Measurements from ENCODE around the gene ARHGEF9. TPM values are rescaled to one million over a fixed set of nuclear protein-coding genes. Genes with fewer than 3 reads are reported as not detected.

Gene ARHGEF9
- total and polyA plus RNA-seq, 12 donors, result 13.8 to 54.4 (median 28.3) TPM

GRCh38 chrX:63686878-63687714 lies 97.9 kb downstream of the ARHGEF9 start:
- peak in 3 of 7 donors; percentile 5 to 24 (median 14) for DNase-seq
- peaks cover 4% of the 10 kb centered on the region for H3K27me3 ChIP-seq
- H3K4me1 ChIP-seq (replicated peaks in 1 of 2), result no peaks in the 10 kb centered on the region
- TF ChIP-seq POLR2A (IDR thresholded peaks at IDR 0.05) (no peak), CTCF (IDR thresholded peaks at IDR 0.05) (peak; percentile 28 to 63 (median 38))
- WGBS, 4 donors, result 17 to 33% (median 26%) methylated on average over 1 of the region's 1 CpG
- no peak overlapping the region for H3K27ac ChIP-seq
- no peak overlapping the region for H3K4me3 ChIP-seq
- peaks cover 0 to 5% (median 0%) of the 10 kb centered on the region in 3 donors for H3K9me3 ChIP-seq (replicated peaks in 1 of 3)
- intact Hi-C loops (cut with DNase I), result no loop called here
- no peaks in the 10 kb centered on the region for H3K36me3 ChIP-seq (replicated peaks in 1 of 2)

- intact Hi-C loops (cut with DNase I), result no loop called here
- 85 to 100% (median 92%) methylated on average over 1 to 3 of the region's 3 CpGs for WGBS, 4 donors
These were observed 104.6 kb downstream of the ARHGEF9 start for GRCh38 chrX:63680423-63680822.

GRCh38 chrX:63679432-63679831 lies 105.6 kb downstream of the ARHGEF9 start:
- H3K36me3 ChIP-seq (replicated peaks in 1 of 2), result no peaks in the 10 kb centered on the region
- DNase-seq, result no peak
- H3K27ac ChIP-seq, result no peak overlapping the region
- H3K9me3 ChIP-seq (replicated peaks in 1 of 3), result no peaks in the 10 kb centered on the region
- TF ChIP-seq POLR2A (IDR thresholded peaks at IDR 0.05) (no peak), CTCF (IDR thresholded peaks at IDR 0.05) (no peak)
- no peaks in the 10 kb centered on the region for H3K4me1 ChIP-seq (replicated peaks in 1 of 2)
- H3K27me3 ChIP-seq, result peaks cover 4% of the 10 kb centered on the region
- intact Hi-C loops (cut with DNase I), result no loop called here
- WGBS, 4 donors, result 72 to 90% (median 81%) methylated on average over 3 of the region's 3 CpGs
- no peak overlapping the region for H3K4me3 ChIP-seq

More at GRCh38 chrX:63680423-63680822, 104.6 kb downstream of the ARHGEF9 start:
- H3K9me3 ChIP-seq (replicated peaks in 1 of 3), result no peaks in the 10 kb centered on the region
- H3K36me3 ChIP-seq (replicated peaks in 1 of 2), result no peaks in the 10 kb centered on the region
- TF ChIP-seq POLR2A (IDR thresholded peaks at IDR 0.05) (no peak), CTCF (IDR thresholded peaks at IDR 0.05) (no peak)
- H3K27ac ChIP-seq, result no peak overlapping the region
- peaks cover 4% of the 10 kb centered on the region for H3K27me3 ChIP-seq
- H3K4me1 ChIP-seq (replicated peaks in 1 of 2), result no peaks in the 10 kb centered on the region
- no peak for DNase-seq
- no peak overlapping the region for H3K4me3 ChIP-seq

GRCh38 chrX:63675716-63676115 lies 109.3 kb downstream of the ARHGEF9 start:
- DNase-seq, result no peak
- WGBS, 4 donors, result 79 to 96% (median 84%) methylated on average over 2 of the region's 2 CpGs
- Histone ChIP-seq H3K4me1 (replicated peaks in 1 of 2) (no peaks in the 10 kb centered on the region), H3K36me3 (replicated peaks in 1 of 2) (peaks cover 0 to 14% of the 10 kb centered on the region in 2 donors), H3K27ac (no peak overlapping the region), H3K9me3 (replicated peaks in 1 of 3) (no peaks in the 10 kb centered on the region), H3K4me3 (no peak overlapping the region), H3K27me3 (no peaks in the 10 kb centered on the region)
- intact Hi-C loops (cut with DNase I), result no loop called here
- no peak for TF ChIP-seq CTCF (IDR thresholded peaks at IDR 0.05)
- TF ChIP-seq POLR2A (IDR thresholded peaks at IDR 0.05), result no peak

Measured in adrenal gland (tissue), 12 donors.